ENCODE results near the gene UNC119B. TPM values are rescaled to one million over a fixed set of nuclear protein-coding genes. Genes with fewer than 3 reads are reported as not detected.
A peak's percentile ranks its signal among the peaks of the same experiment; 100 is the strongest.

UNC119B gene
- polyA plus RNA-seq, 6 donors from 2014 or later = 6.4 to 9.5 (median 7.3) TPM; not detected in 1

DNA sequence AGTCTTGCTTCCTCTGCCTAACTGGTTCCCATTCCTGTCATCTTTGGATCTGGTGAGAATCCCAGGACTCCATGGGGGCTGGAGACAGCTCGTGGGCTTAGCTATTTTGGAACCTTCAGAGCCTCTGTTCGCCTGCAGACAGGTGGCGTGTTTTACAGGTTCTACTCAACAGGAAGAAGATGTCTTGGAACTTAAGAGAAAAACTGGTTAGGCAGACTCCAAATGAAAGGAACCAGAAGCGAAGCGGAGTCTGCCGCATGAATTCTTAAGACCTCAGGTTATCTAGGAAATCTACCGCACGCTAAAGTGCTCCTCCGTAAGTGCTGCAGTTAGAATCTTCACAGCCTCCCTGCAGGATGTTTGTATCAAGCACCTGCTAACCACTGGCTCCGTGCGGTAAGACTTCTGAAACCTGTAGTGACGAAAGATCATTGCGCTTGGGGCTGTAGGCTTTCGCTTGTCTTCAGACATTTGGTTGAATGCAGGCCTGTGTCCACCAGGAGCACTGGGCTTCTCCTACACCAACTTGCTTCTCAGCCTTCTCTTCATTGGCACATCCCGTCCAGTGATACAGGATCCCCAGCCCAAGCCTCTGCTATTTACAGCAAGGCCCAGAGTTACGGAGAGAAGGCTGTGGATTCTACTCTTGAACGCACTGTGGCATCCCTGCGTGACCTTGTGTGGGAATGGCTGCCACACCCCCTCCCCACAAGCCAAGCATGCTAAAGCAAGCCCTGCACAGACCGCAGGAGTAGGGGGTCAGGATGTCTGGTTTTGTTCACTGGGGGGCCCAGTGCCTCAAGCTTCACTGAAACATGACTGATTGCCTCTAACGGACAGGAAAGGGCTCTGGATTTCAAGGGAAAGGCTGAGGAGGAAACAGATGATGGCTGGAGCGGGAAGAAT, 50.3 kb downstream of the UNC119B start:
- peak overlapping the region in 1 of 8 donors; percentile 18 for H3K4me3 Mint-ChIP-seq
- DNase-seq = no peak
- H3K4me1 Mint-ChIP-seq = peaks cover 0 to 2% (median 0%) of the 10 kb centered on the region in 3 donors
- H3K27me3 Mint-ChIP-seq = no peaks in the 10 kb centered on the region
- peaks cover 0 to 1% (median 0%) of the 10 kb centered on the region in 7 donors for H3K9me3 Mint-ChIP-seq
- peaks cover 2 to 21% of the 10 kb centered on the region in 2 donors for H3K36me3 Mint-ChIP-seq
- peak overlapping the region in 4 of 6 donors; percentile 13 to 67 (median 44) for H3K27ac Mint-ChIP-seq
- no peak for ATAC-seq (ENCODE audit: low read depth in 2 of 2)

DNA sequence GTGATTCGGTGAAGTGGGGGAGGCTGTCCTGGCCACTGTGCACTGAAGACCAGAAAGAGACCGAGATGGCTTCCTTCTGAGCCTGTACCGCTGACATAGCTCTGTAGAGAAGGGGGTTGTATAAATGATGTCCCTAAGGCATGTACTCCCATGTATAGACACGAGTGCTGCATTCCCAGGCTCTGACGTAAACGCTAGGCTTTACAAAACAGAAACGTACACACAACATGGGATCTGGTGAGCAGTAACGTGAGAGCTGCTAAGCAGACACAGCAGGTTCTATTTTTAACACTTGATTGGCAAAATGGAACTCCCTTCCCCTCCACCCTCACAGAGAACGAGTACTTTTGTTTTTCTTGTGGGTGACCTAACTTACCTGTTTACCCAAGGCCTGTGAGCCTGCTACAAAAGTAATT, 51.3 kb downstream of the UNC119B start:
- peaks cover 0 to 2% (median 0%) of the 10 kb centered on the region in 3 donors for H3K4me1 Mint-ChIP-seq
- peak overlapping the region in 2 of 6 donors; percentile 15 to 26 for H3K27ac Mint-ChIP-seq
- ATAC-seq (ENCODE audit: low read depth in 2 of 2) (no peak), DNase-seq (no peak)
- H3K9me3 Mint-ChIP-seq = no peaks in the 10 kb centered on the region
- H3K27me3 Mint-ChIP-seq = no peaks in the 10 kb centered on the region
- no peak overlapping the region for H3K4me3 Mint-ChIP-seq
- peaks cover 5 to 29% of the 10 kb centered on the region in 2 donors for H3K36me3 Mint-ChIP-seq

DNA sequence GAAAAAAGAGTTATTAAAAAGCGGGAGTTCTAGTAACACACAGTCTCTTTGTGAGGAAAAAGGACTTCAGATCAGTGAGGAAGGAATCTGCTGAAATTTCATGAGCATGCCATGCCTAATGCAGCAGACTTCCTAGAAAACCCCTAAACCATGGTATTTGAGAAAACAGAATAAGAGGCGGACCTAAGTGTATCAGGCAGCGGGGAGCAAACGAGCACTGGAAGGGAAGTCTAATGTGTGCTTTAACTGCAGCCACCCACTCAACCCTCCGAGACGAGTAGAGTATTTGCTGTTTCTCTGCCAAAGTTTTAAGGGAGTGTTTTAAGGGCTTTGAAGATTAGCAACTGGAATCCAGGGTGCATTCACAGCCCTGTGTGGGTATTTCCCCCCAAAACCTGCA, 51.8 kb downstream of the UNC119B start:
- peak overlapping the region in 1 of 6 donors; percentile 38 for H3K27ac Mint-ChIP-seq
- no peak for DNase-seq
- H3K9me3 Mint-ChIP-seq = no peaks in the 10 kb centered on the region
- peaks cover 7 to 33% of the 10 kb centered on the region in 2 donors for H3K36me3 Mint-ChIP-seq
- no peak for ATAC-seq (ENCODE audit: low read depth in 2 of 2)
- H3K4me3 Mint-ChIP-seq = no peak overlapping the region
- peaks cover 0 to 2% (median 0%) of the 10 kb centered on the region in 3 donors for H3K4me1 Mint-ChIP-seq
- H3K27me3 Mint-ChIP-seq = no peaks in the 10 kb centered on the region

DNA sequence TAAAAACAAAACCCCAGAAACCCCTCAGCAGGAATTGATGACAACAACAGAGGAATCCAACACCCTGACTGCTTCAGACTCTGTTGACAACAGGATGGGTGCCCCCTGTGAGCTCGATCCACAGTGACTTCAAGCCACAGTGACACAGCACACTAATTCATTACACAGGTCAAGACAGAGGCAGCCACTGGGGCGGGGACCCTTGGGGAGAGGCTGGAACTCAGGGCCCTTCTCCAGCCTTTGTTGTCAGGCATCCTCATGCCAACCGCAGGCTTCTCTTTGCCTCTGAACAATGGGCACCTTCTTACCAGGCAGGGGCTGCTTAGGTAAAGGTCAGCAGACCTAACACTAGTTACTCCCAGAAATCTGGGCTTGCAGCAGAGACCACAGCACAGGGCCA, 53.0 kb downstream of the UNC119B start:
- peaks cover 15 to 34% of the 10 kb centered on the region in 2 donors for H3K36me3 Mint-ChIP-seq
- H3K27me3 Mint-ChIP-seq = no peaks in the 10 kb centered on the region
- H3K4me1 Mint-ChIP-seq = peaks cover 2 to 3% (median 2%) of the 10 kb centered on the region in 3 donors
- H3K4me3 Mint-ChIP-seq = no peak overlapping the region
- peak overlapping the region in 1 of 6 donors; percentile 24 for H3K27ac Mint-ChIP-seq
- H3K9me3 Mint-ChIP-seq = no peaks in the 10 kb centered on the region
- DNase-seq (no peak), ATAC-seq (ENCODE audit: low read depth in 2 of 2) (no peak)

DNA sequence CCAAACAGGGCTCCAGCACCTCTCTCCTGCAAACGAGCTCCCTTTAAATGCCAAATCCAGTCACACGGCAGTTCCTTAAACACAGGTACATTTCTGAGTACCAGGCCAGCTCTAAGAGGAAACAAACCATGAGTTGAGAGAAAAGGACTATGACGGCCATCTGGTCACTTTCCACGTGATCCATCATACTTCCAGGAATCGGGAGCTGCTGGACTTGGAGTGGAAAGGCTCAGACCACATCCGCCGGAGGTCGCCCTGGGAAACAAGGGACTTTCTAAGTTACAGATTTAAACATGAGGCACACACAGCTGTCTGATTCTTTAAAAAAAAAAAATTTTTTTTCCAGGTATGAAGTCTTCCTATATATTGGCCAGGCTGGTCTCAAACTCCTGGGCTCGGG, 54.6 kb downstream of the UNC119B start:
- Mint-ChIP-seq H3K27me3 (no peaks in the 10 kb centered on the region), H3K27ac (no peak overlapping the region), H3K4me3 (no peak overlapping the region), H3K36me3 (peaks cover 15 to 41% of the 10 kb centered on the region in 2 donors), H3K4me1 (peaks cover 7 to 10% (median 8%) of the 10 kb centered on the region in 3 donors), H3K9me3 (no peaks in the 10 kb centered on the region)
- DNase-seq (no peak), ATAC-seq (ENCODE audit: low read depth in 2 of 2) (no peak)

GRCh38 chr12:120766566-120766965, 56.3 kb downstream of the UNC119B start:
- Mint-ChIP-seq H3K27me3 (no peaks in the 10 kb centered on the region), H3K4me1 (peaks cover 14 to 18% (median 14%) of the 10 kb centered on the region in 3 donors), H3K27ac (no peak overlapping the region), H3K9me3 (no peaks in the 10 kb centered on the region), H3K4me3 (no peak overlapping the region), H3K36me3 (peaks cover 15 to 47% of the 10 kb centered on the region in 2 donors)
- no peak for DNase-seq
- ATAC-seq (ENCODE audit: low read depth in 2 of 2) = no peak

- peaks cover 15 to 43% of the 10 kb centered on the region in 2 donors for H3K36me3 Mint-ChIP-seq
- peaks cover 14 to 20% (median 15%) of the 10 kb centered on the region in 3 donors for H3K4me1 Mint-ChIP-seq
- DNase-seq (no peak), ATAC-seq (ENCODE audit: low read depth in 2 of 2) (peak in 1 of 2 donors; percentile 55)
- H3K27ac Mint-ChIP-seq = peak overlapping the region in 2 of 6 donors; percentile 20 to 29
- no peak overlapping the region for H3K4me3 Mint-ChIP-seq
- no peaks in the 10 kb centered on the region for H3K9me3 Mint-ChIP-seq
- no peaks in the 10 kb centered on the region for H3K27me3 Mint-ChIP-seq
Observed at GRCh38 chr12:120767071-120768024, 57.1 kb downstream of the UNC119B start.

- Mint-ChIP-seq H3K4me3 (no peak overlapping the region), H3K27ac (peak overlapping the region in 4 of 6 donors; percentile 31 to 63 (median 36)), H3K36me3 (peaks cover 25 to 33% of the 10 kb centered on the region in 2 donors), H3K27me3 (no peaks in the 10 kb centered on the region), H3K4me1 (peaks cover 19 to 31% (median 26%) of the 10 kb centered on the region in 3 donors), H3K9me3 (no peaks in the 10 kb centered on the region)
- no peak for DNase-seq
- no peak for ATAC-seq (ENCODE audit: low read depth in 2 of 2)
Observed at GRCh38 chr12:120771097-120771496, 60.8 kb downstream of the UNC119B start.

Other genes starting within 250 kb of the UNC119B start
- gene SRSF9, start 240.7 kb upstream of the UNC119B start, polyA plus RNA-seq (ENCODE audit: low read depth in 6 of 6) = 100 to 1,000 TPM; 208 to 293 (median 218) TPM
- 100 to 1,000 TPM; 206 to 326 (median 268) TPM for gene DYNLL1, start 214.3 kb upstream of the UNC119B start, polyA plus RNA-seq (ENCODE audit: low read depth in 6 of 6)
- 10 to 100 TPM; 25.2 to 56.5 (median 35.1) TPM for gene COQ5, start 181.3 kb upstream of the UNC119B start, polyA plus RNA-seq (ENCODE audit: low read depth in 6 of 6)
- 100 to 1,000 TPM in 2 of 6 donors, 10 to 100 TPM in 4; 77.2 to 133 (median 94.7) TPM for gene RNF10, start 176.1 kb upstream of the UNC119B start, polyA plus RNA-seq (ENCODE audit: low read depth in 6 of 6)
- 100 to 1,000 TPM in 2 of 6 donors, 10 to 100 TPM in 4; 68.7 to 116 (median 94.6) TPM for gene POP5, start 129.1 kb upstream of the UNC119B start, polyA plus RNA-seq (ENCODE audit: low read depth in 6 of 6)
- gene CABP1, start 69.8 kb upstream of the UNC119B start, polyA plus RNA-seq (ENCODE audit: low read depth in 6 of 6) = not detected
- 10 to 100 TPM; 32.0 to 43.8 (median 33.8) TPM for gene MLEC, start 23.3 kb upstream of the UNC119B start, polyA plus RNA-seq (ENCODE audit: low read depth in 6 of 6)
- 10 to 100 TPM in 1 of 6 donors, 1 to 10 TPM in 5; 3.4 to 17.4 (median 7.7) TPM for gene ACADS, start 15.4 kb downstream of the UNC119B start, polyA plus RNA-seq (ENCODE audit: low read depth in 6 of 6)
- gene SPPL3, start 193.9 kb downstream of the UNC119B start, polyA plus RNA-seq (ENCODE audit: low read depth in 6 of 6) = 10 to 100 TPM; 17.5 to 47.5 (median 30.1) TPM